HG03108 (cell line): ENCODE measurements around the gene ERBB2.

Experiments used
- ATAC-seq: cut with Tn5 transposase; IDR thresholded peaks from one replicate; pipeline ENCODE4 v1.9.1; 2021; ENCODE audit warnings: moderate library complexity; ENCODE audit not compliant: unreplicated experiment

ERBB2 gene

GRCh38 chr17:39699818-39700147 lies at the start of gene ERBB2:
Gene ERBB2 (plus strand): TSS chr17:39700064. CDS start chr17:39700239, 175 bp downstream.
- no peak for ATAC-seq

GRCh38 chr17:39650121-39650579 lies 49.7 kb upstream of the ERBB2 start:
- ATAC-seq, result no peak

GRCh38 chr17:39651923-39652586 lies 47.8 kb upstream of the ERBB2 start:
- ATAC-seq, result no peak

- ATAC-seq, result no peak
Observed at GRCh38 chr17:39652587-39653315, 47.1 kb upstream of the ERBB2 start.

- ATAC-seq, result no peak
Observed at GRCh38 chr17:39653316-39653661, 46.6 kb upstream of the ERBB2 start.

GRCh38 chr17:39653662-39654331 lies 46.1 kb upstream of the ERBB2 start:
- no peak for ATAC-seq

GRCh38 chr17:39655105-39655504 lies 44.8 kb upstream of the ERBB2 start:
- ATAC-seq, result no peak

GRCh38 chr17:39658346-39658745 lies 41.5 kb upstream of the ERBB2 start:
- no peak for ATAC-seq

- no peak for ATAC-seq
Observed at GRCh38 chr17:39658760-39659159, 41.1 kb upstream of the ERBB2 start.

- no peak for ATAC-seq
Observed at GRCh38 chr17:39659279-39660010, 40.4 kb upstream of the ERBB2 start.

- ATAC-seq, result no peak
Observed at GRCh38 chr17:39660011-39660360, 39.9 kb upstream of the ERBB2 start.

- no peak for ATAC-seq
Observed at GRCh38 chr17:39660397-39661385, 39.2 kb upstream of the ERBB2 start.

- ATAC-seq, result no peak
Observed at GRCh38 chr17:39661744-39662541, 37.9 kb upstream of the ERBB2 start.

GRCh38 chr17:39662551-39663339 lies 37.1 kb upstream of the ERBB2 start:
- ATAC-seq, result no peak

GRCh38 chr17:39663340-39663687 lies 36.5 kb upstream of the ERBB2 start:
- no peak for ATAC-seq

GRCh38 chr17:39663688-39664580 lies 35.9 kb upstream of the ERBB2 start:
- ATAC-seq, result no peak

GRCh38 chr17:39664581-39665561 lies 35.0 kb upstream of the ERBB2 start, which contains the start of gene TCAP:
Gene TCAP (plus strand): TSS chr17:39665349. CDS start chr17:39665360, 11 bp downstream.
- no peak for ATAC-seq
